SK-N-SH (cell line): ENCODE data around the gene PHF1.

Experiments
- EP300 ChIP-seq, 2 experiments: IDR thresholded peaks; 2 replicates each; pipeline versions ENCODE4 v1.4.0 to v1.6.1; 2012; ENCODE audit warnings: borderline replicate concordance in 1 of 2, low read depth in 1 of 2, low read length in 1 of 2
- EZH2phosphoT487 ChIP-seq: fragments of 200-600 bp; sonication (generic); IDR thresholded peaks from 2 replicates; pipeline ENCODE4 v1.6.1; 2017; ENCODE audit warnings: low read depth, mixed run types, mild to moderate bottlenecking, antibody characterized with exemption, moderate library complexity, borderline replicate concordance
- POLR2AphosphoS5 ChIP-seq: IDR thresholded peaks from 2 replicates; pipeline ENCODE4 v1.6.1; 2012; ENCODE audit warnings: low read depth, low read length
- RAD21 ChIP-seq: IDR thresholded peaks from 2 replicates; pipeline ENCODE4 v1.6.1; 2012; ENCODE audit warnings: mild to moderate bottlenecking, low read length
- RFX5 ChIP-seq: IDR thresholded peaks from 2 replicates; pipeline ENCODE4 v1.6.1; 2012; ENCODE audit warnings: mild to moderate bottlenecking, improper control_type of control experiment, low read length
- TAF1 ChIP-seq: IDR thresholded peaks from 2 replicates; pipeline ENCODE4 v1.6.1; 2012; ENCODE audit warnings: low read depth, mild to moderate bottlenecking, low read length, moderate library complexity, borderline replicate concordance
- TCF12 ChIP-seq: IDR thresholded peaks from 2 replicates; pipeline ENCODE4 v1.4.0; 2012
- TEAD4 ChIP-seq: IDR thresholded peaks from 2 replicates; pipeline ENCODE4 v1.4.0; 2012; ENCODE audit warnings: mild to moderate bottlenecking, borderline replicate concordance; ENCODE audit not compliant: insufficient read depth
- TF ChIP-seq, protein P1 (sequence below): fragments of 200-600 bp; sonication (generic); IDR thresholded peaks from 2 replicates; pipeline ENCODE4 v1.6.1; 2017; ENCODE audit warnings: antibody characterized with exemption, mild to moderate bottlenecking, moderate library complexity
- TF ChIP-seq, protein P2 (sequence below): fragments of 150-350 bp; IDR thresholded peaks from 2 replicates; pipeline ENCODE4 v1.6.1; 2017; ENCODE audit warnings: antibody characterized with exemption, low read length, low read depth, borderline replicate concordance

- no peak for TF ChIP-seq EP300 (IDR thresholded peaks at IDR 0.05; ENCODE audit: borderline replicate concordance in 1 of 2, low read depth in 1 of 2, low read length in 1 of 2)
- peak; percentile 72 for TF ChIP-seq TAF1
- TF ChIP-seq, protein P1, sequence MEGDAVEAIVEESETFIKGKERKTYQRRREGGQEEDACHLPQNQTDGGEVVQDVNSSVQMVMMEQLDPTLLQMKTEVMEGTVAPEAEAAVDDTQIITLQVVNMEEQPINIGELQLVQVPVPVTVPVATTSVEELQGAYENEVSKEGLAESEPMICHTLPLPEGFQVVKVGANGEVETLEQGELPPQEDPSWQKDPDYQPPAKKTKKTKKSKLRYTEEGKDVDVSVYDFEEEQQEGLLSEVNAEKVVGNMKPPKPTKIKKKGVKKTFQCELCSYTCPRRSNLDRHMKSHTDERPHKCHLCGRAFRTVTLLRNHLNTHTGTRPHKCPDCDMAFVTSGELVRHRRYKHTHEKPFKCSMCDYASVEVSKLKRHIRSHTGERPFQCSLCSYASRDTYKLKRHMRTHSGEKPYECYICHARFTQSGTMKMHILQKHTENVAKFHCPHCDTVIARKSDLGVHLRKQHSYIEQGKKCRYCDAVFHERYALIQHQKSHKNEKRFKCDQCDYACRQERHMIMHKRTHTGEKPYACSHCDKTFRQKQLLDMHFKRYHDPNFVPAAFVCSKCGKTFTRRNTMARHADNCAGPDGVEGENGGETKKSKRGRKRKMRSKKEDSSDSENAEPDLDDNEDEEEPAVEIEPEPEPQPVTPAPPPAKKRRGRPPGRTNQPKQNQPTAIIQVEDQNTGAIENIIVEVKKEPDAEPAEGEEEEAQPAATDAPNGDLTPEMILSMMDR: no peak
- no peak for TF ChIP-seq TCF12
- TF ChIP-seq, protein P2, sequence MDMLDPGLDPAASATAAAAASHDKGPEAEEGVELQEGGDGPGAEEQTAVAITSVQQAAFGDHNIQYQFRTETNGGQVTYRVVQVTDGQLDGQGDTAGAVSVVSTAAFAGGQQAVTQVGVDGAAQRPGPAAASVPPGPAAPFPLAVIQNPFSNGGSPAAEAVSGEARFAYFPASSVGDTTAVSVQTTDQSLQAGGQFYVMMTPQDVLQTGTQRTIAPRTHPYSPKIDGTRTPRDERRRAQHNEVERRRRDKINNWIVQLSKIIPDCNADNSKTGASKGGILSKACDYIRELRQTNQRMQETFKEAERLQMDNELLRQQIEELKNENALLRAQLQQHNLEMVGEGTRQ: no peak
- no peak for TF ChIP-seq EZH2phosphoT487
- no peak for TF ChIP-seq TEAD4
- TF ChIP-seq RAD21: no peak
- TF ChIP-seq POLR2AphosphoS5: peak; percentile 96
- TF ChIP-seq RFX5: no peak
These were observed 43.5 kb downstream of the PHF1 start, which contains the start of gene ZBTB9 for GRCh38 chr6:33454009-33454946.
